ENCODE measurements around the gene LAMA3.
"Not testable (repeated sequence)": the region's sequence is repeated elsewhere in the genome, so short reads cannot be mapped to it uniquely, and the experiment has no call there.

Gene LAMA3

GRCh38 chr18:23710068-23710527 is 20.8 kb downstream of the LAMA3 start:
- no peak for DNase-seq

GRCh38 chr18:23710946-23711345 is 21.7 kb downstream of the LAMA3 start:
- no peak for DNase-seq

DNA sequence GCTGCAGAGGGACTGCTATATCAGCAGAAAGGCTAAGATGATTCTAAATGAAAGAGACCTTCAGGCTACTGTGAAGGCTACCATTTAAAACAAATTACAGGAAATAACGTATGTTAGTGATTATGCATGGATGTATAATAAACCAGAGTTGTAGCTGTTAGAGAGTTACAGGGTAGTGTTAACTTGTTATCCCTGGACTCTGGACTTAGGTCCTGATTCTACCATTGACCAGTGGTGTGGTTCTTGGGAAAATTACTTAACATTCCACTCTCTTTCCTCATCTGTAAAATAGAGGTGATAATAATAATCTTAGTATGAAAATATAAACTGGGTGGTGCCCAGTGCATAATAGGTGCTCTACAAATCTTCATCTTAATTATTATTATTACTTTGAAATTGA is 22.2 kb downstream of the LAMA3 start:
- DNase-seq: no peak

- no peak for DNase-seq
Observed at GRCh38 chr18:23712445-23712844, 23.2 kb downstream of the LAMA3 start.

GRCh38 chr18:23714576-23714975 is 25.3 kb downstream of the LAMA3 start:
- no peak for DNase-seq

DNA sequence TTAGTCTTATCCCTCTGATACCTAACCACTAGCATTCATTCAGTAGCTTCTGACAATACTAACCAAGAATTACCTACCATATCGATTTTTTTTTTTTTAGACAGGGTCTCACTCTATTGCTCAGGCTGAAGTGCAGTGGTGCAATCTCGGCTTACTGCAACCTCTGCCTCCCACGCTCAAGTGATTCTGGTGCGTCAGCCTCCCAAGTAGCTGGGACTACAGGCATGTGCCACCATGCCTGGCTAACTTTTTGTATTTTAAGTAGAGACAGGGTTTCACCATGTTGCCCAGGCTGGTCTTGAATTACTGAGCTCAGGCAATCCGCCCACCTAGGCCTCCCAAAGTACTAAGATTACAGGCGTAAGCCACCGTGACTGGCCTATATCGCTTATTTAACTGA is 26.8 kb downstream of the LAMA3 start:
- DNase-seq: not testable (repeated sequence)

- peak; percentile 95 for DNase-seq
Observed at GRCh38 chr18:23716516-23716915, 27.3 kb downstream of the LAMA3 start.

DNA sequence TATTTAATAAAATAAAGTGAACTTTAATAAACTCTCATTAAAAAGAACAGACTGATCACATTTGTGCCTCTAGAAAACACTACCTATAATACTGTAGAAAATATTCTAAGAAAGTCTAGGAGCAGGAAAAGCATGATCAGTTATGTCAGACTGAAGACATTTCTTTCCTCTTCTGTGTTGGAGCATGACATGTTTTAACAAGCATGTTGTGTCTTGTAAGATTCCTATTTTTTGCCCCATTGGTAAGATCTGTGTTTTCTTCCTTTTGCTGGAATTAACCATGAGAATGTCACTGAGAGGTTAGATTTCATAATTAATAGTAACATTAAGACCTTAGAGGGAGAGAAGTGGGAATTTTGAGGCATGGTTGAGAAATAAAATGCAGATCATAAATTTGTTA is 27.7 kb downstream of the LAMA3 start:
- DNase-seq: no peak

- DNase-seq: no peak
Observed at GRCh38 chr18:23718243-23718720, 29.0 kb downstream of the LAMA3 start.

GRCh38 chr18:23718731-23719130 is 29.5 kb downstream of the LAMA3 start:
- no peak for DNase-seq

DNA sequence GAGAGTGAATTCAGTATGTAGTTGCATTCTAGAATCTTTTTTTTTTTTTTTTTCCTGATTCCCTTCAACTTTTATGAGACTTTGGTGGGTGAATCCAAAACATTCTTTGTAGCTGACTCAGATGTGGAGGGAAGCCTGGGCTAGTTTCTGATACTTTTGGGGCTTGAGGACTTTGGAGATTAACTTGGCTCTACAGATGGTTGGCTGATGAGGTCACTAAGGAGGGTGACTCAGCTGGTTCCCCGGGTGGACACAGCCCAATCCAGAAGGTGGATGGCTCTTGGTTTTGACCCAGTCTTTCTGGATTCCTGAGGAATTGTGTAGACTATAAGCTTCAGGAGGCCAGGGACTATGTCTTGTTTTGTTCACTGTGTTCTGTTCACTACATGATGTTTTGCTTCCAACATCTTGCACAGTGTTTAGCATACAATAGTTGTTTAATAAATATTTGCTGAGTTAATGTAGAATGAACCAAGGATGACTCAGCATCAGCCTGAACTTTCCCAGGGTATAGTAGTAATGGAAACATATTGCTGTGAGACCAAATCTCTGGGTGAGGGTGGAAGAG is 30.5 kb downstream of the LAMA3 start:
- peak; percentile 97 for DNase-seq

DNA sequence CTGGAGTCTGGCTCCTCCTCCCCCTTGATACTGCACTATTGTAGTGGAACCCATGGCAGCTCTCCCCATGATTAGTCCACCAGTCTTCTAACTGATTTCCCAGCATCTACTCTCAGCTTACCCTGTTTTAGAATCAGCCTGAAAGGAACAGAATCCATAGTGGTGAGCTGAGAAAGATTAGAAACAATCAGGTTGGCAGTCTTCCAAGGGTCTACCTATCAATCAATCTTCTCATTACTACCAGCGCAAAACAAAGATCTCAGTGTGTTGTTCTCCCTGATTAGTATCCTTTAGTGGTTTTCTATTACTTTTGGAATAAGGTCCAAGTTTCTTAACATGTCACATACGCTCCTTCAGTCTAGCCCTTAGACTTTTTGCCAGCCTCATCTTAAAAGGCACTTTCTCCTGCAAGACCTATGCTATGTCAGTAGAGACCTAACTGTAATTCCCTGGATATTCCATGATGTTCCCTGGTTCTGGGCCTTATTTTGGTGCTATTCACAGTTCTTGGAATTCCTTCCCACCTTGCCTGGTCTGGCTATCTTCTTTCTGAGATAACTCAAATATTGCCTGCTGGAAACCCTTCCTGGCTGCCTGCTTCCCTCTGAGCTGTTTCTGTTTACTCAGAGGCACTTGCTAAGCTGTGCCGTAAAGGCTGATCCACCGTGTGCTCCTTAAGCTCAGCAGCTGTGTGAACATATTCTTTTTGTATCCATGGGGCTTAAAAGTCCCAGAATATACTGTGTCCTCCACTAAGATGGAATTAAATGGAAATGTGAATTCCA is 32.6 kb downstream of the LAMA3 start:
- no peak for DNase-seq

DNA sequence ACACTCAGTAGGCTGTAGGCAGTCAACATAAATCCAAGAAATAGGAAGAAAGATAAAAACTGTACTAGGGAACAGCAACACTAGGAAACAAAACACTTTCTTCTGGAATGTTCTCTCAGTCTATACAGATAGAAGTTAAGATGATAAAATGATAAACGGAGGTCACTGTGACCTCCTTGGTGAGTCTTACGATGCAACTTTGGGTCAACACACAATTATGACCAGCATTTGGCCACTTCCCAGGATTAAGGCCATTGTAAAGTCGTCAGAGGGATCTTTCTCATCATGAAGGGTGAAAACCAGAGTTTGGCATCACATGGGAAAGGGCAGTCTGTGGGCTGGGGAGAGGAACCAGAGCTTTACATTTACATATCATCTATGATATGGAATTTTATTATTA is 33.4 kb downstream of the LAMA3 start:
- no peak for DNase-seq

GRCh38 chr18:23723121-23723520 is 33.9 kb downstream of the LAMA3 start:
- DNase-seq: no peak

- no peak for DNase-seq
Observed at GRCh38 chr18:23724681-23725080, 35.4 kb downstream of the LAMA3 start.

DNA sequence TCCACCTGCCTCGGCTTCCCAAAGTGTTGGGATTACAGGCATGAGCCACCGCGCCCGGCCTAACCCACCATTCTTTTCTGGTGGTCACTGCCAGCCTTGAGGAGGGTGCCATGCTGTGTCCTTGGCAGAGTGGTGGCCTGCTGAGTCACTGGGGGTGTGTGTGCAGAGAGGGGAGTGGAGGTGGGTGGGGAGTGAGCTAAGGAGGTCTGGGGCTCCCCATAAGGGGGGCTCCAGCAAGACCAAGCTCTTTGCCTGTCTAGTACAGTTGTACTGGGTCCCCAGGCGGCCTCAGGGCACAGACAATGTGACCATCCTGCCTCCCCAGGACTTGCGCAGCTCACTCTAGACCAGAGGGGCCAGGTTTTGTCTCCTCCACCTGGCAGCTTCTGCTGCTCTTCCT is 36.1 kb downstream of the LAMA3 start:
- peak; percentile 50 for DNase-seq

DNA sequence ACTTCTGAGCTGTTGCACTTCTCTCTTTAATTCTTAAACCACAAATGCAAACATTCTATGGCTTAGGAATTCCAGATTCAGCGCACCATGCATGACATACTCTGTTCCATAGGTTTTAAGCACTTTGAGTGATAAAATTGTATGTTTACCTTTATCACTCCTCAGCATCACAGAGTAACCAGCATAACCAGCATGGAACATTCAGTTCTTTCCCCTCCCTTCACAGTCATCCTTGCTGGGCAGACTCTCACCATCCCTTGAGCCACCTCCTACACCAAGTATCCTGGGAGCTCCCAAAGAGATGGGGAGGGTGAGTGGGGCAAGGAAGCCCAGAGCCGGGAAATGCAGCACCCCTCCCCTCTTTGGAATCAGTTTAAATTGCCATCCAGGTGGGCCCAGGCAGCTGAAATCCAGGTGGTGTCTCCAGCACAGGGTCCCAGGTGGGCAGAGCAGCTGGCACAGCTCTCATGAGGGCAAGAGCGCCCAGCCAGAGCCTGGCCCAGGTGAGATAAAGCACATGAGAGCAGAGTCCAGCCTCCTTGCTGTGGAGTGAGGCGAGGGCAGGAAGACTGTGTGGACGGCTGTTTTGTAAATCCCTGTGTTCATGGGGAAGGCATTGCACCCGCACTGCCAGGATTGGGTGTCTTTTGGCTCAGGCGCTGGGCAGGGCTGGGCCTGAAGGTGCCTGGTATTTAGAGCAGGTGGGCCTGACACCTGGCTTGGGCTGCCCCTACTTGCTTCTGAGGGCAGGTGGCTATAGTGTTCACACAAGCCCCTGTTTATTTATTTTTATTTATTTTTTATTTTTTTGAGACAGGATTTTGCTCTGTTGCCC is 36.8 kb downstream of the LAMA3 start:
- peak; percentile 52 for DNase-seq

DNA sequence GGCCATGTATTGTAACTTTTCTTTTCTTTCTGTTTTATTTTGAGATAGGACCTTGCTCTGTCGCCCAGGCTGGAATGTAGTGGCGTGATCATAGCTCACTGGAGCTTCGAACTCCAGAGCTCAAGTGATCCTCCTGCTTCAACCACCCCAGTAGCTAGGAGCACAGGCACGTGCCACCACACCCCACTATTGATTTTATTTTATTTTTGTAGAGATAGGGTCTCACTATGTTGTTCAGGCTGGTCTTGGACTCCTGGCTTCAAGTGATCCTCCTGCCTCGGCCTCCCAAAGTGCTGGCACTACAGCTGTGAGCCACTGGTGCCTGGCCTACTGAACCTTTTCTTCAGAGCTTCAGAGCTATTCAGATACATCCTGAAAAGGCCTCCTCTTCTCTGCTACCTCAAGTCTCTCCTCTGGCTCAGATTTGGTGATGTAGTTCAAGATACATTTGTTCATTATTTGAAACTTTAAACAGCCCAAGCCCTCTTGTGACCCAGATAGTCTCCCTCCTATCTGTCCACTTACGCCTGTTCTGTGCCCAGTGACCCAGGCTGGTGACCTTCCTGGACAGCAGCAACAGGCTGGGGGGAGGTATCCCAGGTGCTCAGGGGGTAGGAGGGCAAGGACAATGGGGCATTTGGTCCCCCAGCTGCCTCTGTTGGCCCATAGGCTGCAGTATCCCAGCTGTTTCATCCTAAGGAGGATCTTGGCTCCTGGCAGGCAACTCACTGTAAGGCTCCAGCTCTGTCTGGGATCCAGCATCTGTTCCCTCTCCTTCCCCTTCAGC is 38.6 kb downstream of the LAMA3 start:
- no peak for DNase-seq

DNA sequence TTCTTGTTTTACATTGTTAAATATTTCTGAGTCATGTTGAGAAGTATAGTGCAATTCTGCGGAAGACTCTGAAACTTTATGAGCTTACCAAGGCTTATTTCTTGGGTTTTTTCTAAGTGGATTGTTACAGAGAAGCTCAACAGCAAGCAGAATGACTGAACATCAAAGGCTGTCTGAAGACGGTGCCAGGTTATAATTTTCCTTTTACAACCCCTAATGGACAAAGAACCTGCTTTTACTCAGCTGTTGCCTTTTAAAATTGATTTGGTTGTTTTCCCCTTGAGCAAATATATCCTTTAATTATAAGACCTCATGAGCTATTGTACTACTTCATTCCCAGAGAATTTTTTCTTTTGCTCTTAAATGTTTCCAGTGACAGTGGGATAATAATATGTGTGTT is 41.6 kb downstream of the LAMA3 start:
- no peak for DNase-seq

DNA sequence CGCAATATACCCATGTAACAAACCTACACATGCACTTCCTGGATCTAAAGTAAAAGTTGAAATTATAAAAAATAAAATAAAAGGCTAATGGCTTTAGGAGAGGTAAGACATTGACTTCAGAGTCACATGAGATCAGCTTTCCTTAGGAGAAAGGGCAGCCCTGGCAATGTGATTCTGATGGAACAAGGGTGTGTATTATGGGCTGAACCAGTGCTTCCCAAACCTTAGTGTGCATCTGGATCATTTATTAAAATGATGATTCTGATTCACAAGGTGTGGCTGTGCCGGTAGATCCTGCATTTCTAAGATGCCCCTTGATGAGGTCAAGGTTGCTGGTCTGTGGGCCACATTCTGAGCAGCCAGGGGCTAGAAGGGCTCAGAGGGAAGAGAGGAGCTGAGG is 42.6 kb downstream of the LAMA3 start:
- no peak for DNase-seq

- no peak for DNase-seq
Observed at GRCh38 chr18:23732439-23732838, 43.2 kb downstream of the LAMA3 start.

GRCh38 chr18:23733265-23733664 is 44.0 kb downstream of the LAMA3 start:
- not testable (repeated sequence) for DNase-seq

DNA sequence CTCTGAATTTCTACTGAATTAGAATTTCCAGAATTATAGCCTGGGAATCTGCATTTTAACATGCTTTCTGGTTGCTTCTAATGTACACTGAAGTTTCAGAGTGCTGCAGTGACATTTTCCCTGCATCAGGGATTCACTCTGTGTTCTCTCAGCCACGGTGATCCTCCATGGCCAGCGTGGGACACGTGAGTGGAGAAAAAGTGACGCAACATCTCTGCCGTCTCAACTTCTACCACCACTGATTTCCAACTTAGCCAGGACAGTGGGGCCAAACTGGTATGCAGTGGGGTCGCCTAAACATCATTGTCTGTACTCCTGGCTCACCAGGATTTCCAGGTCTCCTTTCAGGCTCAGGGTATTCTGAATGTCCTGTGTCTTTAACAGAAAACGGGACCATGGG is 44.6 kb downstream of the LAMA3 start:
- no peak for DNase-seq
